ENCODE data around the gene PLIN4. TPM values are rescaled to one million over a fixed set of nuclear protein-coding genes. Genes with fewer than 3 reads are reported as not detected.

The PLIN4 gene
- total RNA-seq, 4 donors from 2014 or later, result 1.4 to 6.7 (median 2.4) TPM

- peaks cover 23 to 37% (median 25%) of the 10 kb centered on the region in 3 donors for H3K4me1 ChIP-seq
- no peaks in the 10 kb centered on the region for H3K27me3 ChIP-seq
- peak overlapping the region; percentile 64 to 93 (median 89) for H3K4me3 ChIP-seq
- no peak for DNase-seq
- 20 to 52% methylated on average over 1 to 4 of the region's 25 CpGs for WGBS, 2 donors
- peaks cover 10 to 32% (median 15%) of the 10 kb centered on the region in 3 donors for H3K36me3 ChIP-seq
- no peaks in the 10 kb centered on the region for H3K9me3 ChIP-seq
- intact Hi-C loops (cut with DNase I), result no loop called here
- H3K27ac ChIP-seq, result peak overlapping the region in 3 of 4 donors; percentile 76 to 93 (median 84)
- TF ChIP-seq POLR2A (IDR thresholded peaks at IDR 0.05) (no peak), CTCF (IDR thresholded peaks at IDR 0.05) (no peak)
These were observed 45.1 kb downstream of the PLIN4 start for GRCh38 chr19:4473011-4473762.

GRCh38 chr19:4472174-4472974 is 45.9 kb downstream of the PLIN4 start, which contains the start of gene HDGFL2:
HDGFL2 (plus strand) TSS chr19:4472297; CDS start chr19:4472351, 54 bp downstream.
- TF ChIP-seq CTCF (IDR thresholded peaks at IDR 0.05), result no peak
- no peak for TF ChIP-seq POLR2A (IDR thresholded peaks at IDR 0.05)
- H3K36me3 ChIP-seq, result peaks cover 10 to 24% (median 15%) of the 10 kb centered on the region in 3 donors

GRCh38 chr19:4471403-4472173 is 46.7 kb downstream of the PLIN4 start:
- peak overlapping the region; percentile 64 to 93 (median 89) for H3K4me3 ChIP-seq
- TF ChIP-seq POLR2A (IDR thresholded peaks at IDR 0.05) (peak in 3 of 4 donors; percentile 37 to 57 (median 41)), CTCF (IDR thresholded peaks at IDR 0.05) (no peak)
- H3K27me3 ChIP-seq, result no peaks in the 10 kb centered on the region
- WGBS, 2 donors, result 1% methylated on average over 26 to 32 of the region's 33 CpGs
- peak overlapping the region; percentile 79 to 93 (median 92) for H3K27ac ChIP-seq
- H3K36me3 ChIP-seq, result peaks cover 7 to 16% (median 7%) of the 10 kb centered on the region in 3 donors
- H3K9me3 ChIP-seq, result no peaks in the 10 kb centered on the region
- H3K4me1 ChIP-seq, result peaks cover 23 to 37% (median 25%) of the 10 kb centered on the region in 3 donors
- DNase-seq, result peak; percentile 99
- intact Hi-C loops (cut with DNase I), result no loop called here

More at GRCh38 chr19:4472174-4472974, 45.9 kb downstream of the PLIN4 start, which contains the start of gene HDGFL2:
- no peaks in the 10 kb centered on the region for H3K9me3 ChIP-seq
- intact Hi-C loops (cut with DNase I), result no loop called here
- H3K27ac ChIP-seq, result peak within 1 kb of the TSS; percentile 79 to 93 (median 92)
- H3K27me3 ChIP-seq, result no peaks in the 10 kb centered on the region
- DNase-seq, result no peak
- WGBS, 2 donors, result 0% methylated on average over 2 of the region's 71 CpGs; no CpG with 5 or more reads in 1 of the 2 donors
- peak within 1 kb of the TSS; percentile 64 to 93 (median 89) for H3K4me3 ChIP-seq
- peaks cover 23 to 37% (median 25%) of the 10 kb centered on the region in 3 donors for H3K4me1 ChIP-seq

- TF ChIP-seq POLR2A (IDR thresholded peaks at IDR 0.05) (no peak), CTCF (IDR thresholded peaks at IDR 0.05) (no peak)
- Histone ChIP-seq H3K27me3 (no peaks in the 10 kb centered on the region), H3K4me1 (peaks cover 6 to 12% (median 6%) of the 10 kb centered on the region in 3 donors), H3K4me3 (no peak overlapping the region), H3K36me3 (no peaks in the 10 kb centered on the region), H3K9me3 (no peaks in the 10 kb centered on the region), H3K27ac (no peak overlapping the region)
- no peak for DNase-seq
- intact Hi-C loops (cut with DNase I), result no loop called here
- 62 to 85% methylated on average over 1 to 2 of the region's 3 CpGs for WGBS, 2 donors
These were observed 50.5 kb downstream of the PLIN4 start for GRCh38 chr19:4467835-4468234.
